WTC11 (cell line): Measurements from ENCODE around the gene NSUN3. TPM values are rescaled to one million over a fixed set of nuclear protein-coding genes. Genes with fewer than 3 reads are reported as not detected.
A peak's percentile ranks its signal among the peaks of the same experiment; 100 is the strongest.

Experiments used
- ATAC-seq: fragments of 200-7000 bp; cut with Tn5 transposase; 2 replicates; pipeline ENCODE4 v1.10.0; 2021; ENCODE audit warnings: mild to moderate bottlenecking, moderate library complexity
- CTCF ChIA-PET: fragments of 300-600 bp; sonication (Branson Sonifier 250); formaldehyde crosslinking; loops from one replicate; lab custom pipeline; 2021; ENCODE audit warnings: antibody characterized with exemption; lab: Charles Lee
- POLR2A ChIA-PET: fragments of 350-600 bp; sonication (Branson Sonifier 250); formaldehyde crosslinking; loops from one replicate; lab custom pipeline; 2021; ENCODE audit warnings: antibody characterized with exemption; lab: Charles Lee
- DNase-seq: peaks from one replicate; pipeline ENCODE4 v3.0.0; 2021; ENCODE audit warnings: low spot score
- H3K27ac Mint-ChIP-seq: 2 replicates; pipeline ENCODE4 v1.8.0; 2021; ENCODE audit warnings: mixed read lengths
- H3K27me3 Mint-ChIP-seq: 2 replicates; pipeline ENCODE4 v1.8.0; 2021; ENCODE audit warnings: low read depth, mild to moderate bottlenecking, moderate library complexity, mixed read lengths
- H3K36me3 Mint-ChIP-seq: 2 replicates; pipeline ENCODE4 v1.8.0; 2021; ENCODE audit warnings: mixed read lengths
- H3K4me1 Mint-ChIP-seq: 2 replicates; pipeline ENCODE4 v1.8.0; 2022; ENCODE audit warnings: mixed read lengths
- H3K4me3 Mint-ChIP-seq: 2 replicates; pipeline ENCODE4 v1.8.0; 2021; ENCODE audit warnings: mild to moderate bottlenecking, moderate library complexity, mixed read lengths
- H3K9me3 Mint-ChIP-seq: 2 replicates; pipeline ENCODE4 v1.8.0; 2021; ENCODE audit warnings: mixed read lengths
- CBFB ChIP-seq: sonication (generic); formaldehyde crosslinking; IDR thresholded peaks from 2 replicates; pipeline ENCODE4 v1.8.1; 2022; ENCODE audit warnings: mild to moderate bottlenecking, low read depth, missing genetic modification reagents
- ELF4 ChIP-seq: sonication (generic); formaldehyde crosslinking; IDR thresholded peaks from 2 replicates; pipeline ENCODE4 v1.8.1; 2022; ENCODE audit warnings: low read depth, mild to moderate bottlenecking, moderate library complexity, missing genetic modification reagents
- ESRRA ChIP-seq: sonication (generic); formaldehyde crosslinking; IDR thresholded peaks from 2 replicates; pipeline ENCODE4 v1.8.1; 2022; ENCODE audit warnings: mild to moderate bottlenecking, missing genetic modification reagents, borderline replicate concordance
- GABPB1 ChIP-seq: sonication (generic); formaldehyde crosslinking; IDR thresholded peaks from 2 replicates; pipeline ENCODE4 v1.8.1; 2023; ENCODE audit warnings: mild to moderate bottlenecking, missing genetic modification reagents
- HMGXB4 ChIP-seq: sonication (generic); formaldehyde crosslinking; IDR thresholded peaks from 2 replicates; pipeline ENCODE4 v1.8.1; 2023; ENCODE audit warnings: mild to moderate bottlenecking, moderate library complexity, missing genetic modification reagents
- JAZF1 ChIP-seq: fragments of 250-450 bp; sonication (Bioruptor Pico); IDR thresholded peaks from 2 replicates; pipeline ENCODE4 v1.9.0; 2021; ENCODE audit warnings: moderate library complexity, mild to moderate bottlenecking, inconsistent platforms
- NFATC4 ChIP-seq: fragments of 250-450 bp; sonication (Bioruptor Pico); IDR thresholded peaks from 2 replicates; pipeline ENCODE4 v1.9.0; 2021; ENCODE audit warnings: mild to moderate bottlenecking
- SMAD3 ChIP-seq: sonication (generic); formaldehyde crosslinking; IDR thresholded peaks from 2 replicates; pipeline ENCODE4 v1.8.0; 2022; ENCODE audit warnings: missing genetic modification reagents, mild to moderate bottlenecking, borderline replicate concordance
- ZNF138 ChIP-seq: sonication (generic); formaldehyde crosslinking; conservative IDR thresholded peaks from 2 replicates; pipeline ENCODE4 v1.8.1; 2022; ENCODE audit warnings: mild to moderate bottlenecking, moderate library complexity, missing genetic modification reagents
- ZNF232 ChIP-seq: sonication (generic); formaldehyde crosslinking; IDR thresholded peaks from 2 replicates; pipeline ENCODE4 v1.8.0; 2022; ENCODE audit warnings: mild to moderate bottlenecking, missing genetic modification reagents
- ZNF263 ChIP-seq: sonication (generic); formaldehyde crosslinking; IDR thresholded peaks from 2 replicates; pipeline ENCODE4 v1.8.1; 2022; ENCODE audit warnings: low read depth, mild to moderate bottlenecking, moderate library complexity, missing genetic modification reagents
- ZNF317 ChIP-seq: sonication (generic); formaldehyde crosslinking; IDR thresholded peaks from 2 replicates; pipeline ENCODE4 v1.8.1; 2023; ENCODE audit warnings: low read depth, mild to moderate bottlenecking, moderate library complexity, missing genetic modification reagents, borderline replicate concordance
- ZNF416 ChIP-seq: fragments of 250-450 bp; sonication (Bioruptor Pico); IDR thresholded peaks from 2 replicates; pipeline ENCODE4 v1.9.0; 2021; ENCODE audit warnings: mild to moderate bottlenecking, inconsistent platforms
- ZNF425 ChIP-seq: fragments of 250-450 bp; sonication (Bioruptor Pico); conservative IDR thresholded peaks from 2 replicates; pipeline ENCODE4 v1.9.0; 2021; ENCODE audit warnings: mild to moderate bottlenecking
- ZNF512 ChIP-seq: sonication (generic); formaldehyde crosslinking; IDR thresholded peaks from 2 replicates; pipeline ENCODE4 v1.8.1; 2022; ENCODE audit warnings: missing genetic modification reagents, borderline replicate concordance
- total RNA-seq: library from RNA; stranded (reverse); gene quantifications from 3 replicates; pipeline ENCODE4 v1.2.3, GENCODE V29; 2021
- TF ChIP-seq, protein P1 (sequence below): sonication (generic); formaldehyde crosslinking; IDR thresholded peaks from 2 replicates; pipeline ENCODE4 v1.8.1; 2023; ENCODE audit warnings: mild to moderate bottlenecking, missing genetic modification reagents, borderline replicate concordance
- TF ChIP-seq, protein P2 (sequence below): fragments of 250-450 bp; sonication (Bioruptor Pico); IDR thresholded peaks from 2 replicates; pipeline ENCODE4 v2.1.2; 2022; ENCODE audit warnings: mild to moderate bottlenecking, moderate library complexity

Gene NSUN3
- total RNA-seq, 1 experiment from 2014 or later, result 8.2 TPM

DNA sequence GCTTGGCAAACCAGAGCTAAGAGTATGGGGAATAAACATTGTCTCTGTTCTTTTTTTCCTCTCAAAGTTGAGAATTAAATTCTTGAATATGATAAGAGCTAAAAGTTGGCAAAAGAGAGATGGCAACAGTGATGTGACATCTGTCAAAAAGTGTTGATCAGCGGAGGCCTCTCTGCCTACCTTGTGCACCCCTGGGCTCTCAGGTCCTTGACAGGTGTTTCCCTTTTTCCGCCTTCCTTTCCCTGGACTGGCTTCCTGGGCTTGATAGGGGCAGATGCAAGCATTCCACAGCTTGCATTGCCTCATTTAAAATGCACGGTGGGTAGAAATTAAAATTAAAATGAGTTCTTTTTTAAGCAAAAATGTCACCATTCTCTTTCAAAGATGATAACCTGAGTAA, 84.2 kb downstream of the NSUN3 start:
- H3K9me3 Mint-ChIP-seq, result peaks cover 28% of the 10 kb centered on the region
- peak overlapping the region; percentile 95 for H3K27ac Mint-ChIP-seq
- CTCF ChIA-PET, result interaction anchor here (1.1 kb wide), 1 partner anchor 103 kb away, joined by 7 read pairs; no protein-coding TSS in a partner anchor
- H3K4me3 Mint-ChIP-seq, result peak overlapping the region; percentile 22; the same call in 1 of the 2 replicates
- H3K27me3 Mint-ChIP-seq, result no peaks in the 10 kb centered on the region
- H3K36me3 Mint-ChIP-seq, result peaks cover 14% of the 10 kb centered on the region
- TF ChIP-seq, protein P1, sequence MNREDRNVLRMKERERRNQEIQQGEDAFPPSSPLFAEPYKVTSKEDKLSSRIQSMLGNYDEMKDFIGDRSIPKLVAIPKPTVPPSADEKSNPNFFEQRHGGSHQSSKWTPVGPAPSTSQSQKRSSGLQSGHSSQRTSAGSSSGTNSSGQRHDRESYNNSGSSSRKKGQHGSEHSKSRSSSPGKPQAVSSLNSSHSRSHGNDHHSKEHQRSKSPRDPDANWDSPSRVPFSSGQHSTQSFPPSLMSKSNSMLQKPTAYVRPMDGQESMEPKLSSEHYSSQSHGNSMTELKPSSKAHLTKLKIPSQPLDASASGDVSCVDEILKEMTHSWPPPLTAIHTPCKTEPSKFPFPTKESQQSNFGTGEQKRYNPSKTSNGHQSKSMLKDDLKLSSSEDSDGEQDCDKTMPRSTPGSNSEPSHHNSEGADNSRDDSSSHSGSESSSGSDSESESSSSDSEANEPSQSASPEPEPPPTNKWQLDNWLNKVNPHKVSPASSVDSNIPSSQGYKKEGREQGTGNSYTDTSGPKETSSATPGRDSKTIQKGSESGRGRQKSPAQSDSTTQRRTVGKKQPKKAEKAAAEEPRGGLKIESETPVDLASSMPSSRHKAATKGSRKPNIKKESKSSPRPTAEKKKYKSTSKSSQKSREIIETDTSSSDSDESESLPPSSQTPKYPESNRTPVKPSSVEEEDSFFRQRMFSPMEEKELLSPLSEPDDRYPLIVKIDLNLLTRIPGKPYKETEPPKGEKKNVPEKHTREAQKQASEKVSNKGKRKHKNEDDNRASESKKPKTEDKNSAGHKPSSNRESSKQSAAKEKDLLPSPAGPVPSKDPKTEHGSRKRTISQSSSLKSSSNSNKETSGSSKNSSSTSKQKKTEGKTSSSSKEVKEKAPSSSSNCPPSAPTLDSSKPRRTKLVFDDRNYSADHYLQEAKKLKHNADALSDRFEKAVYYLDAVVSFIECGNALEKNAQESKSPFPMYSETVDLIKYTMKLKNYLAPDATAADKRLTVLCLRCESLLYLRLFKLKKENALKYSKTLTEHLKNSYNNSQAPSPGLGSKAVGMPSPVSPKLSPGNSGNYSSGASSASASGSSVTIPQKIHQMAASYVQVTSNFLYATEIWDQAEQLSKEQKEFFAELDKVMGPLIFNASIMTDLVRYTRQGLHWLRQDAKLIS (CRISPR knock-in tag), result no peak
- no peak for TF ChIP-seq GABPB1 (CRISPR knock-in tag)
- TF ChIP-seq, protein P2, sequence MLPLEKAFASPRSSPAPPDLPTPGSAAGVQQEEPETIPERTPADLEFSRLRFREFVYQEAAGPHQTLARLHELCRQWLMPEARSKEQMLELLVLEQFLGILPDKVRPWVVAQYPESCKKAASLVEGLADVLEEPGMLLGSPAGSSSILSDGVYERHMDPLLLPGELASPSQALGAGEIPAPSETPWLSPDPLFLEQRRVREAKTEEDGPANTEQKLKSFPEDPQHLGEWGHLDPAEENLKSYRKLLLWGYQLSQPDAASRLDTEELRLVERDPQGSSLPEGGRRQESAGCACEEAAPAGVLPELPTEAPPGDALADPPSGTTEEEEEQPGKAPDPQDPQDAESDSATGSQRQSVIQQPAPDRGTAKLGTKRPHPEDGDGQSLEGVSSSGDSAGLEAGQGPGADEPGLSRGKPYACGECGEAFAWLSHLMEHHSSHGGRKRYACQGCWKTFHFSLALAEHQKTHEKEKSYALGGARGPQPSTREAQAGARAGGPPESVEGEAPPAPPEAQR, result no peak
- no peak for TF ChIP-seq ZNF232 (CRISPR knock-in tag)
- no peak for TF ChIP-seq ZNF416
- TF ChIP-seq ZNF425, result no peak
- no peak for TF ChIP-seq ZNF512 (CRISPR knock-in tag)
- TF ChIP-seq ZNF138 (CRISPR knock-in tag), result no peak
- TF ChIP-seq NFATC4 (CRISPR knock-in tag), result no peak
- no peak for TF ChIP-seq SMAD3
- TF ChIP-seq ESRRA (CRISPR knock-in tag), result no peak
- TF ChIP-seq ZNF263 (CRISPR knock-in tag), result no peak
- no peak for TF ChIP-seq ELF4
- no peak for TF ChIP-seq CBFB
- TF ChIP-seq ZNF317, result no peak
- TF ChIP-seq HMGXB4, result no peak
- TF ChIP-seq JAZF1 (CRISPR knock-in tag), result no peak
- DNase-seq (no peak), ATAC-seq (peak; percentile 67)
- POLR2A ChIA-PET, result no interaction called here
- peaks cover 36% of the 10 kb centered on the region for H3K4me1 Mint-ChIP-seq
